SK-N-SH (cell line): ENCODE measurements around the gene CPEB2.

ENCODE experiments used
- EP300 ChIP-seq, 2 experiments: IDR thresholded peaks; 2 replicates each; pipeline versions ENCODE4 v1.4.0 to v1.6.1; 2012; ENCODE audit warnings: borderline replicate concordance in 1 of 2, low read depth in 1 of 2, low read length in 1 of 2
- EZH2phosphoT487 ChIP-seq: fragments of 200-600 bp; sonication (generic); IDR thresholded peaks from 2 replicates; pipeline ENCODE4 v1.6.1; 2017; ENCODE audit warnings: low read depth, mixed run types, mild to moderate bottlenecking, antibody characterized with exemption, moderate library complexity, borderline replicate concordance
- FOXJ3 ChIP-seq: sonication (generic); formaldehyde crosslinking; IDR thresholded peaks from 2 replicates; pipeline ENCODE4 v1.5.1; 2020; ENCODE audit warnings: mild to moderate bottlenecking, missing genetic modification reagents
- MAX ChIP-seq: IDR thresholded peaks from 2 replicates; pipeline ENCODE4 v1.4.0; 2012; ENCODE audit warnings: low read depth
- POLR2AphosphoS5 ChIP-seq: IDR thresholded peaks from 2 replicates; pipeline ENCODE4 v1.6.1; 2012; ENCODE audit warnings: low read depth, low read length
- RCOR1 ChIP-seq: fragments of 150-350 bp; IDR thresholded peaks from 2 replicates; pipeline ENCODE4 v1.6.1; 2017; ENCODE audit warnings: antibody characterized with exemption, low read length
- TAF1 ChIP-seq: IDR thresholded peaks from 2 replicates; pipeline ENCODE4 v1.6.1; 2012; ENCODE audit warnings: low read depth, mild to moderate bottlenecking, low read length, moderate library complexity, borderline replicate concordance
- ZBTB33 ChIP-seq: IDR thresholded peaks from 2 replicates; pipeline ENCODE4 v1.4.0; 2012; ENCODE audit warnings: low read depth, borderline replicate concordance
- TF ChIP-seq, protein P1 (sequence below): fragments of 200-600 bp; sonication (generic); IDR thresholded peaks from 2 replicates; pipeline ENCODE4 v1.6.1; 2017; ENCODE audit warnings: antibody characterized with exemption, mild to moderate bottlenecking, moderate library complexity
- TF ChIP-seq, protein P2 (sequence below): IDR thresholded peaks from 2 replicates; pipeline ENCODE4 v1.4.0; 2012; ENCODE audit warnings: low read depth, borderline replicate concordance

GRCh38 chr4:15068298-15068697, 66.0 kb downstream of the CPEB2 start:
- TF ChIP-seq, protein P1, sequence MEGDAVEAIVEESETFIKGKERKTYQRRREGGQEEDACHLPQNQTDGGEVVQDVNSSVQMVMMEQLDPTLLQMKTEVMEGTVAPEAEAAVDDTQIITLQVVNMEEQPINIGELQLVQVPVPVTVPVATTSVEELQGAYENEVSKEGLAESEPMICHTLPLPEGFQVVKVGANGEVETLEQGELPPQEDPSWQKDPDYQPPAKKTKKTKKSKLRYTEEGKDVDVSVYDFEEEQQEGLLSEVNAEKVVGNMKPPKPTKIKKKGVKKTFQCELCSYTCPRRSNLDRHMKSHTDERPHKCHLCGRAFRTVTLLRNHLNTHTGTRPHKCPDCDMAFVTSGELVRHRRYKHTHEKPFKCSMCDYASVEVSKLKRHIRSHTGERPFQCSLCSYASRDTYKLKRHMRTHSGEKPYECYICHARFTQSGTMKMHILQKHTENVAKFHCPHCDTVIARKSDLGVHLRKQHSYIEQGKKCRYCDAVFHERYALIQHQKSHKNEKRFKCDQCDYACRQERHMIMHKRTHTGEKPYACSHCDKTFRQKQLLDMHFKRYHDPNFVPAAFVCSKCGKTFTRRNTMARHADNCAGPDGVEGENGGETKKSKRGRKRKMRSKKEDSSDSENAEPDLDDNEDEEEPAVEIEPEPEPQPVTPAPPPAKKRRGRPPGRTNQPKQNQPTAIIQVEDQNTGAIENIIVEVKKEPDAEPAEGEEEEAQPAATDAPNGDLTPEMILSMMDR, result no peak
- TF ChIP-seq EP300 (IDR thresholded peaks at IDR 0.05; ENCODE audit: borderline replicate concordance in 1 of 2, low read depth in 1 of 2, low read length in 1 of 2) (no peak), MAX (no peak), POLR2AphosphoS5 (no peak), RCOR1 (no peak), FOXJ3 (CRISPR knock-in tag) (no peak), TAF1 (no peak), EZH2phosphoT487 (no peak), ZBTB33 (no peak)
- TF ChIP-seq, protein P2, sequence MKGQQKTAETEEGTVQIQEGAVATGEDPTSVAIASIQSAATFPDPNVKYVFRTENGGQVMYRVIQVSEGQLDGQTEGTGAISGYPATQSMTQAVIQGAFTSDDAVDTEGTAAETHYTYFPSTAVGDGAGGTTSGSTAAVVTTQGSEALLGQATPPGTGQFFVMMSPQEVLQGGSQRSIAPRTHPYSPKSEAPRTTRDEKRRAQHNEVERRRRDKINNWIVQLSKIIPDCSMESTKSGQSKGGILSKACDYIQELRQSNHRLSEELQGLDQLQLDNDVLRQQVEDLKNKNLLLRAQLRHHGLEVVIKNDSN, result no peak
